Mesothelial cell of epicardium (in vitro differentiated cells): Measurements from ENCODE around the gene RBMX2. TPM values are rescaled to one million over a fixed set of nuclear protein-coding genes. Genes with fewer than 3 reads are reported as not detected.
"Not testable (repeated sequence)": the region's sequence is repeated elsewhere in the genome, so short reads cannot be mapped to it uniquely, and the experiment has no call there.

Experiments used
- DNase-seq, 2 experiments: peaks; one replicate each; pipeline ENCODE4 v3.0.0; 2021; ENCODE audit warnings: low spot score in 2 of 2; ENCODE audit not compliant: unreplicated experiment in 2 of 2
- H3K27ac Mint-ChIP-seq: 2 replicates; pipeline ENCODE4 v1.8.0; 2021; ENCODE audit warnings: mixed read lengths
- H3K27me3 Mint-ChIP-seq: 2 replicates; pipeline ENCODE4 v1.8.0; 2021; ENCODE audit warnings: low read depth, mixed read lengths
- H3K36me3 Mint-ChIP-seq: 2 replicates; pipeline ENCODE4 v1.8.0; 2021; ENCODE audit warnings: mixed read lengths
- H3K4me1 Mint-ChIP-seq: 2 replicates; pipeline ENCODE4 v1.8.0; 2021; ENCODE audit warnings: mixed read lengths
- H3K4me3 Mint-ChIP-seq: 2 replicates; pipeline ENCODE4 v1.8.0; 2021; ENCODE audit warnings: mild to moderate bottlenecking, moderate library complexity, mixed read lengths
- H3K9me3 Mint-ChIP-seq: 2 replicates; pipeline ENCODE4 v1.8.0; 2021; ENCODE audit warnings: mixed read lengths
- total RNA-seq: library from RNA; stranded (reverse); gene quantifications from 3 replicates; pipeline ENCODE4 v1.2.1, GENCODE V29; 2021
- TF ChIP-seq, protein P1 (sequence below): fragments of 200-600 bp; sonication (generic); IDR thresholded peaks from one replicate; pipeline ENCODE4 v1.5.0; 2021; ENCODE audit warnings: antibody characterized with exemption; ENCODE audit not compliant: unreplicated experiment

RBMX2 gene
- total RNA-seq, 1 donor from 2014 or later: 25.1 TPM

DNA sequence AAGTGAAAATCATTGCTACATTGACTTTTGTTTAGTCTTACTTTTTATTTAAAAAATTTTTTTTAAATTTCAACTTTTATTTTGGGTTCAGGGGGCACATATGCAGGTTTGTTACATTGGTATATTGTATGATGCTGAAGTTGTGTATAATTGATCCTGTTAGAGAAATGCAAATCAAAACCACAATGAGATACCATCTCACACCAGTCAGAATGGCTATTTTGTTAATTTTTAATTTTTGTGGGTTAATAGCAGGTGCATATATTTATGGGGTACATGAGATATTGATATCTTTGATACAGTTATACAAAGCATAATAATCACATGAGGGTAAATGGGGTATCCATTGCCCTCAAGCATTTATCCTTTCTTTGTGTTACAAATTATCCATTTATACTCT lies 34.1 kb downstream of the RBMX2 start:
- H3K4me3 Mint-ChIP-seq: no peak overlapping the region
- H3K36me3 Mint-ChIP-seq: no peaks in the 10 kb centered on the region
- H3K27ac Mint-ChIP-seq: no peak overlapping the region
- TF ChIP-seq, protein P1, sequence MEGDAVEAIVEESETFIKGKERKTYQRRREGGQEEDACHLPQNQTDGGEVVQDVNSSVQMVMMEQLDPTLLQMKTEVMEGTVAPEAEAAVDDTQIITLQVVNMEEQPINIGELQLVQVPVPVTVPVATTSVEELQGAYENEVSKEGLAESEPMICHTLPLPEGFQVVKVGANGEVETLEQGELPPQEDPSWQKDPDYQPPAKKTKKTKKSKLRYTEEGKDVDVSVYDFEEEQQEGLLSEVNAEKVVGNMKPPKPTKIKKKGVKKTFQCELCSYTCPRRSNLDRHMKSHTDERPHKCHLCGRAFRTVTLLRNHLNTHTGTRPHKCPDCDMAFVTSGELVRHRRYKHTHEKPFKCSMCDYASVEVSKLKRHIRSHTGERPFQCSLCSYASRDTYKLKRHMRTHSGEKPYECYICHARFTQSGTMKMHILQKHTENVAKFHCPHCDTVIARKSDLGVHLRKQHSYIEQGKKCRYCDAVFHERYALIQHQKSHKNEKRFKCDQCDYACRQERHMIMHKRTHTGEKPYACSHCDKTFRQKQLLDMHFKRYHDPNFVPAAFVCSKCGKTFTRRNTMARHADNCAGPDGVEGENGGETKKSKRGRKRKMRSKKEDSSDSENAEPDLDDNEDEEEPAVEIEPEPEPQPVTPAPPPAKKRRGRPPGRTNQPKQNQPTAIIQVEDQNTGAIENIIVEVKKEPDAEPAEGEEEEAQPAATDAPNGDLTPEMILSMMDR: no peak
- DNase-seq: no peak
- peaks cover 40% of the 10 kb centered on the region for H3K9me3 Mint-ChIP-seq
- H3K4me1 Mint-ChIP-seq: no peaks in the 10 kb centered on the region
- peaks cover 3% of the 10 kb centered on the region for H3K27me3 Mint-ChIP-seq

DNA sequence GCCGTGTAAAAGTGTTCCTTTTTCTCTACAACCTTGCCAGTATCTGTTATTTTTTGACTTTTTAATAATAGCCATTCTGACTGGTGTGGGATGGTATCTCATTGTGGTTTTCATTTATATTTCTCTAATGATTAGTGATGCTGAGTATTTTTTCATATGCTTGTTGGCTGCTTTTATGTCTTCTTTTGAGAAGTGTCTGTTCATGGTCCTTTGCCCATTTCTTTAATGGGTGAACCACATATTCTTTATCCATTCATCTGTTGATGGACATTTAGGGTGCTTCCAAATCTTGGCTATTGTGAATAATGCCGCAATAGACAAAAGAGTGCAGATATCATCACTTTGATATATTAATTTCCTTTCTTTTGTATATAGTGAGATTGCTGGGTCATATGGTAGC lies 36.2 kb downstream of the RBMX2 start:
- peaks cover 40% of the 10 kb centered on the region for H3K9me3 Mint-ChIP-seq
- H3K4me3 Mint-ChIP-seq, H3K36me3 Mint-ChIP-seq, H3K4me1 Mint-ChIP-seq, DNase-seq, H3K27ac Mint-ChIP-seq, H3K27me3 Mint-ChIP-seq: not testable (repeated sequence)

DNA sequence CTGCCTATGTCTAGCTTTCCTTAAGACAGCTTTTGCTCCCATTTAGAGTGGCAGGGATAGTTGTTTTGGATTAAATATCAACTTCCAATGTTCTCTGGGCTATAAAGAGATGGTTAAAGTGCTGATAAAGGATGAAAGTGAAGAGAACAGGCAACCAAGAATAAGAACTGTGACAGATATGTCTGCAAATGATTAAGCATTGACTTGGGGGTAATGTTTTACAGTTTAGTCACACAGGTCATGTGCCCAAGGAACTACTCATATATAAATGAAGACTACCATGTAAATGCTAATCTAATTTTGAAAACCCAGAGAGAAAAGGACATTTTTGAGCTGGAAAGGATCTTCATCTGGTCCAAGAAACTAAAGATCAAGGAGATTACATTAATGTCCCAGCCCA lies 42.1 kb downstream of the RBMX2 start:
- Mint-ChIP-seq H3K9me3 (peaks cover 32% of the 10 kb centered on the region), H3K4me3 (no peak overlapping the region), H3K27ac (no peak overlapping the region), H3K27me3 (no peaks in the 10 kb centered on the region), H3K36me3 (no peaks in the 10 kb centered on the region), H3K4me1 (no peaks in the 10 kb centered on the region)
- TF ChIP-seq, protein P1: no peak
- no peak for DNase-seq

DNA sequence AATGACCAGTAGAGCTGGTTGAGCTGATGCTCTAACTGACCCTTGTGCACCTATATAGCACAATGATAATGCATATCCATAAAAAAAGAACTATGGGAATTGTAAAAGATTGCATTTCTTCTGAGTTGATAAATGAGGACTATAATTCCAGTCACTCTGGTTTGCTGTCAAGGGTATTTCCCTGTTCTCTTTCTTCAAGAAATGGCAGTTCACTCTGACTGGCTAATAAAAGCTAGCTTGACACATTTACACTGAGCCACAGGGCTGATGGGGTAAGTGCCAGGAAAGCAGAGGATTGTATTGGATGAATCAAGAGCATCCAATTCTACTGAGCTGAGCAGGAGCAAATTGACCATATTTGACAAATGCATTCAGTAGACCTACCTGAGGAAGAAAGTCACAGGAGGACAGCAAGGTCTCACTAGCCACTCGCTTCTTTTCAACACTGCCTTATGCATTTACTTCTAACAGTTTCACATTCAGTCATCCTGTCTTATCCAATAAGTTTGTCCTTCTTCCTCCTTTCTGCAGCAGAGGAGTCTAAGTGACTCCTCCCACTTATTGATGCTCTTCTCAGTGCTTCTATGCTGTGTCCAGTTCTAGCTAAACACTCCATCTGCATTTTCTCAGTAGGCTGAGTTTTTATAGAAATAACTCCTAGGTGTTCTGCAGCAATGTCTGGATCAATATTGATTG lies 43.0 kb downstream of the RBMX2 start:
- Mint-ChIP-seq H3K9me3 (peaks cover 27% of the 10 kb centered on the region), H3K4me3 (no peak overlapping the region), H3K36me3 (no peaks in the 10 kb centered on the region), H3K4me1 (no peaks in the 10 kb centered on the region), H3K27ac (no peak overlapping the region), H3K27me3 (no peaks in the 10 kb centered on the region)
- TF ChIP-seq, protein P1: no peak
- no peak for DNase-seq

DNA sequence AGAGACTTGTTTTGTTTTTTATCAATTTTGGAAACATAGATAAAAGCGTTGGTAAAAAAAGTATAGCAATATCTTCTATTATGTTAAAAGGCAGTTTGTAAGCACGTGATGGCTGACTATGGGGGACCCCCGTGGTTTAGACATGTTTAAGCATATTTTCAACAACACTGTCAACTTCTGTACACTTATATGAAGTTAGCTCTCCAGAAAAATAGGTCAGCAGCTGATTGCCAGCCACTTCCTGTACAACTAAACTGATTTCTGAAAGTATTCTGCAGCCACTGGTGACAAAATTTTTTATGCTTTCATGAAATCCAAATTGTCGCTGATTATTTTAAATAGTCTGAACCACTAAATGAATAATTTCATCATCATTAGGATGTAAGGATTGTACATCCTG lies 45.2 kb downstream of the RBMX2 start:
- H3K4me3 Mint-ChIP-seq: no peak overlapping the region
- TF ChIP-seq, protein P1: no peak
- no peak for DNase-seq
- no peaks in the 10 kb centered on the region for H3K36me3 Mint-ChIP-seq
- H3K4me1 Mint-ChIP-seq: no peaks in the 10 kb centered on the region
- no peak overlapping the region for H3K27ac Mint-ChIP-seq
- H3K27me3 Mint-ChIP-seq: no peaks in the 10 kb centered on the region
- H3K9me3 Mint-ChIP-seq: peaks cover 18% of the 10 kb centered on the region

Other genes with a start within 250 kb of the RBMX2 start
- gene AIFM1, start 236.1 kb upstream of the RBMX2 start, total RNA-seq: 31.3 to 34.6 TPM (median 32.1 TPM) in 3 replicates
- 4.2 to 4.6 TPM (median 4.3 TPM) in 3 replicates for gene RAB33A, start 230.0 kb upstream of the RBMX2 start, total RNA-seq
- 14.2 to 14.8 TPM (median 14.5 TPM) in 3 replicates for gene ZNF280C, start 133.1 kb upstream of the RBMX2 start, total RNA-seq
- 19.3 to 19.5 TPM (median 19.5 TPM) in 3 replicates for gene SLC25A14, start 62.1 kb upstream of the RBMX2 start, total RNA-seq
- not detected in 3 replicates for gene GPR119, start 16.3 kb upstream of the RBMX2 start, total RNA-seq